GM06990 (cell line): ENCODE data around the gene LYPD6B.

ENCODE experiments used
- DNase-seq: peaks from one replicate; pipeline ENCODE4 v3.0.0-alpha.2; 2011; ENCODE audit not compliant: insufficient read length; ENCODE audit errors: extremely low read depth
- H3K27me3 ChIP-seq: replicated peaks from 2 replicates; pipeline ENCODE4 v1.6.0; 2011; ENCODE audit warnings: low read length; ENCODE audit not compliant: control insufficient read depth, insufficient read depth
- H3K36me3 ChIP-seq: 2 replicates; pipeline ENCODE4 v1.5.1; 2011; ENCODE audit warnings: low read length; ENCODE audit not compliant: control insufficient read depth, insufficient read depth
- H3K4me3 ChIP-seq: replicated peaks from 2 replicates; pipeline ENCODE4 v1.5.1; 2011; ENCODE audit warnings: low read depth, mild to moderate bottlenecking, control low read depth, low read length
- CTCF ChIP-seq: IDR thresholded peaks from 2 replicates; pipeline ENCODE4 v1.5.1; 2011; ENCODE audit warnings: low read length, control low read depth, mild to moderate bottlenecking, inconsistent platforms; ENCODE audit not compliant: insufficient read depth, poor library complexity, severe bottlenecking

LYPD6B gene

DNA sequence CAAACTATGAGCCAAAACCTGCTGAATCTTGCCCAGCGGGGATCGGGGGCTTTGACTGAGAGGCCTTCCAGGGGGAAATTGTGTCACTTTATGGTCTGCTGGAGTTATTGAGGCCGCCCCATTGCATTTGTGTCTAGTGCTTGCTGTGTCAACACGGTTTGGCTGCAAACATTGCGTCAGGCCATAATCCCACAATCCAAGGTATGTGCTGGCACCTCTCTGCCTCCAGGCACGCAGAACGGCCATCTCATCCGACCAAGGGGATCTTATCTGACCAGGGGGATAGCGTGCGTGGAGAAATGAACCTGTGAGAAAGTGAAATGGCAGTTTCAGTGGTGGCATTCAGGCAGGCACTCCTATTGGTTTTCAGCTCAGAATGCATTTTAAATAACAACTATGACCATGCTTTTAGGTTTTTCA is 18.1 kb upstream of the LYPD6B start:
- TF ChIP-seq CTCF: no peak
- Histone ChIP-seq H3K4me3 (no peak overlapping the region), H3K27me3 (no peaks in the 10 kb centered on the region), H3K36me3 (no peaks in the 10 kb centered on the region)
- DNase-seq: peak; percentile 79

DNA sequence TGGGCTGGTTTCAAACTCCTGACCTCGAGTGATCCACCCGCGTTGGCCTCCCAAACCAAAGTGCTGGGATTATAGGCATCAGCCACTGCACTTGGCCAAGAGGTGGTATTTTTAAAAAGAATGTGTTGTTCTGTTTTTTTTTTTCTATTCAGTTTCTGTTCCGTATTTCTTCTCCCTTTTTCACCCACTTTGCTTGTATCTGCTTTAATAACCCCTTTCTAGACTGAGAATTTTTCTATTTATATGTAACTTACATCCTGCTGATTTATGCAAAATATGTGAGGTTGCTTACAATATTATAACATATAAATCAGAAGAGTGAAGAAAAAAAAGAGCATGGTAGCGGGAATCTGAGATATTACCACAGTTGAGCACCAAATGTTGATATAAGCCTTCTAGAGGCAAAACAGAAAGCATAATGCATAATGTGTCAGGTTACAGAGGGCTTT is 17.2 kb upstream of the LYPD6B start:
- peak; percentile 74 for DNase-seq
- peak overlapping the region; percentile 38 for H3K4me3 ChIP-seq
- no peak for TF ChIP-seq CTCF
- no peaks in the 10 kb centered on the region for H3K27me3 ChIP-seq
- H3K36me3 ChIP-seq: no peaks in the 10 kb centered on the region

DNA sequence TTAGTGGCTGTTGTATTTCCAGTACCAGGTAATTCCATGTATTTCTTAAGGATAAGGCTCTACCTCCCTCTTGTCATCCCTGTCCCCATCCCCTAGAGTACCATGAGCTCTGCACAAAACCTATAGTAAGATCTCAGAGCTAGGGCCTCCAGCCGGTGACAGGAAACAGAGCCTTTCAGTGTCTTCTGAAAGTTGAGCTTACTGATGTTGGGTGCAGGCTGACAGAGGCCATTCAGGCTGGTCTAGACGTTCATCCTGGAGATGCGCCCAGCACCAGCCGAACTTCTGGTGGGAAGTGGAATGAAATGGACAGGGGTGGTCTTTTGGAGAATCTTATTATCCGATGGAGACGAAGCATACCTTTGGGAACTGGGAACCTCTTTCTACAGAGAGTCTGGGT is 16.7 kb upstream of the LYPD6B start:
- peak overlapping the region; percentile 38 for H3K4me3 ChIP-seq
- TF ChIP-seq CTCF: no peak
- DNase-seq: peak; percentile 71
- H3K27me3 ChIP-seq: no peaks in the 10 kb centered on the region
- no peaks in the 10 kb centered on the region for H3K36me3 ChIP-seq

DNA sequence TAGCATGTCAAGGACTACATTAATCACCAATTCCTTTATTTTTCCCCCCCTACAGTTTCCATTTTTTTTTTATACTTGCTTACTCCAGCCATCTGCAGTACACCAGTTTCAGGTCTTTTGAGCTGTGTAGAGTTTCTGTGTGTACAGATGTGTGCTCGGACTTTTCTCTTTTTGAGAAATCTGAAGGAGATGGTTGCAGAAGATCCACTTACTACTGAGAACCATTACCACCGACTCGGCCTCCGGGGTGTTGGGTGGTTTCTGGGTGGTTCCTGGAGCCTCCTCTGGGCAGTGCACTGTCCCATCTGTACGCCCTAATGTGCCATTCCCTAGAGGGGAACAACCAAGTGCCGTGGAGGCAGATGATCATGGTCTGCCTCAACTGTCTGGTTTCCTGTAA is 15.4 kb upstream of the LYPD6B start:
- Histone ChIP-seq H3K4me3 (no peak overlapping the region), H3K27me3 (no peaks in the 10 kb centered on the region), H3K36me3 (no peaks in the 10 kb centered on the region)
- TF ChIP-seq CTCF: no peak
- no peak for DNase-seq

DNA sequence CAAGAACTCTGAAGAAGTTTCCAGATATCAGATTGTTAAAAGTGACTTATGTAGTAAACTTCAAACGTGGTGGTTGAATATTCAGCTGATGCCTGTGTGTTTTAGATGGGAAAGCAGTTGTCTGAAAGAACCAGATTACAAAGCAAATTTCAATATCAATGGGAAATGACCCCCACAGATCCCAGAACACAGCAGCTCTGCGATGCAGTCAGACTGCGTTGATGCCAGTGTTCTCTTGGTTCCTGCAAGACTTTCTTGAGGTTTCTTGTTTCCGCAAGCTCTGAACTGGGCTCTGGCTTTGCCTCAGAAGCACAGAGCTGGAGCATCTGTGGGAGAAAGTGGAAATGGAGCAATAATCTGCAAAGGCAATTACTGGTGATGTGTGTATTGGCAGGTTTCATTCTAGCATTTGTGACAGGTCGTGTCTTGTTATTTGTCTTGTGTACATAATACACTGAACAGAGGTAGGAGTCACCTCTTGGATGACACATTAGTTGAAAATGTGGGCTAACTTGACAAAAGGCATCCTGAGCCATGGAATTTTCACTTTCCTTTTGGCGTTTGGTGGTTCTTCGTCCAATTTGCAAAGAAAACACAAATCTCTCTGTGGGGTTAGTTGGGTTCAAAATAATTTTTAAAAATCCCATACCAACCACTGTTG is 10.8 kb upstream of the LYPD6B start:
- no peaks in the 10 kb centered on the region for H3K27me3 ChIP-seq
- H3K4me3 ChIP-seq: no peak overlapping the region
- no peak for DNase-seq
- no peak for TF ChIP-seq CTCF
- H3K36me3 ChIP-seq: no peaks in the 10 kb centered on the region

DNA sequence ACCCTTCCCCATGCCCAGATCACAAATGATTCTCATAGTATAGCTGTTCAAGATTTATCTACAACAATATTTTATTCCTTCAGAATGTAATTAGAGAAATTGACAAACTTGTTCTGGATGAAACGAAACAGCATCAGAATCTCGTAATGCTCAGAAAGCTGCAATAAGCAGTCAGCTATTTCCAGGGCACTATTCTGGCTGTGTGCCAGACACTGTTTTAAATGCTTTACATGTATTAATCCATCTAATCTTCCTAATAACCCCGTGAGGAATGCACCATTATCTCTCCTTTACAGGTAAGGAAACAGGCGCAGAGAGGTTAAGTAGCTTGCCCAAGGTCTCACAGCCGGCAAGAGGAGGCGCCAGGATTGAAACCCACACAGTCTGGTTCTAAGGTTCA is 10.1 kb upstream of the LYPD6B start:
- no peak for TF ChIP-seq CTCF
- no peak overlapping the region for H3K4me3 ChIP-seq
- no peaks in the 10 kb centered on the region for H3K27me3 ChIP-seq
- DNase-seq: no peak
- H3K36me3 ChIP-seq: no peaks in the 10 kb centered on the region
